ENCODE measurements around the gene ZC3H10.

- TF ChIP-seq CTCF (IDR thresholded peaks at IDR 0.05) (no peak), POLR2AphosphoS5 (IDR thresholded peaks at IDR 0.05; ENCODE audit: insufficient read depth in 1 of 2, low read depth in 1 of 2) (no peak), POLR2A (IDR thresholded peaks at IDR 0.05) (no peak)
Observed at GRCh38 chr12:56120158-56120846, 2.2 kb downstream of the ZC3H10 start.

All from vagina (tissue), 2 donors.